CD4-positive, alpha-beta T cell (primary cell): ENCODE results near the gene NCKAP5. TPM values are rescaled to one million over a fixed set of nuclear protein-coding genes. Genes with fewer than 3 reads are reported as not detected.

Experiments used
- ATAC-seq: fragments of 200-7000 bp; cut with Tn5 transposase; one replicate; pipeline ENCODE4 v1.10.0; 2022; ENCODE audit warnings: mild to moderate bottlenecking; ENCODE audit not compliant: poor library complexity
- CTCF ChIA-PET: fragments of 350-600 bp; sonication (Branson Sonifier 250); formaldehyde crosslinking; loops from one replicate; lab custom pipeline; 2021; ENCODE audit warnings: antibody characterized with exemption, inconsistent platforms; lab: Charles Lee
- POLR2A ChIA-PET: fragments of 350-600 bp; sonication (Branson Sonifier 250); formaldehyde crosslinking; loops from one replicate; lab custom pipeline; 2021; ENCODE audit warnings: antibody characterized with exemption, inconsistent platforms; lab: Charles Lee
- DNase-seq, 14 experiments: peaks; one replicate each; pipeline ENCODE4 v3.0.0-alpha.2; 2013 to 2020; ENCODE audit warnings: mixed read lengths in 2 of 14
- H3K27ac ChIP-seq, 2 donors: one replicate each; pipeline versions ENCODE4 v1.5.1 to v1.7.0; 2013; ENCODE audit warnings: low read length in 2 of 2, low read depth in 1 of 2, mild to moderate bottlenecking in 1 of 2
- H3K27me3 ChIP-seq, 2 experiments: 1 replicate in 1 of 2; 2 replicates in 1 of 2; pipeline versions ENCODE4 v1.6.1 to v1.7.0; 2013; ENCODE audit warnings: low read length in 2 of 2, control low read depth in 1 of 2, mild to moderate bottlenecking in 1 of 2, moderate library complexity in 1 of 2; ENCODE audit not compliant: insufficient read depth in 2 of 2, control insufficient read depth in 1 of 2
- H3K36me3 ChIP-seq: one replicate; pipeline ENCODE4 v1.6.1; 2013; ENCODE audit warnings: low read length, control low read depth; ENCODE audit not compliant: insufficient read depth
- H3K4me1 ChIP-seq: one replicate; pipeline ENCODE4 v1.6.1; 2013; ENCODE audit warnings: low read length, control low read depth; ENCODE audit not compliant: insufficient read depth
- H3K4me3 ChIP-seq: one replicate; pipeline ENCODE4 v1.5.1; 2013; ENCODE audit warnings: mild to moderate bottlenecking, low read length, moderate library complexity
- H3K9me3 ChIP-seq, 2 experiments: 1 replicate in 1 of 2; 2 replicates in 1 of 2; pipeline versions ENCODE4 v1.6.1 to v1.7.0; 2013; ENCODE audit warnings: low read length in 2 of 2, mild to moderate bottlenecking in 2 of 2, control low read depth in 1 of 2, moderate library complexity in 1 of 2; ENCODE audit not compliant: control insufficient read depth in 1 of 2, insufficient read depth in 1 of 2
- H3K27ac Mint-ChIP-seq: one replicate; pipeline ENCODE4 v1.8.0; 2020; ENCODE audit warnings: mixed read lengths
- H3K27me3 Mint-ChIP-seq: one replicate; pipeline ENCODE4 v1.8.0; 2021; ENCODE audit warnings: mixed read lengths
- H3K36me3 Mint-ChIP-seq: one replicate; pipeline ENCODE4 v1.8.0; 2021; ENCODE audit warnings: low read depth, mixed read lengths
- H3K4me1 Mint-ChIP-seq: one replicate; pipeline ENCODE4 v1.8.0; 2021; ENCODE audit warnings: low read depth, mixed read lengths
- H3K4me3 Mint-ChIP-seq: one replicate; pipeline ENCODE4 v1.8.0; 2020; ENCODE audit warnings: mild to moderate bottlenecking, mixed read lengths
- H3K9me3 Mint-ChIP-seq: one replicate; pipeline ENCODE4 v1.8.0; 2020; ENCODE audit warnings: mixed read lengths
- CTCF ChIP-seq: fragments of 200-600 bp; IDR thresholded peaks from one replicate; pipeline ENCODE4 v1.8.0; 2022; ENCODE audit warnings: antibody characterized with exemption, mild to moderate bottlenecking
- intact Hi-C, 2 experiments: fragments of 100-400 bp; cut with DNase I in 1 of 2; cut with micrococcal nuclease in 1 of 2; formaldehyde crosslinking; loops; one replicate each; pipeline versions ENCODE4 v1.15.1 to v1.9.0; 2023 to 2025; cut with DNase I, micrococcal nuclease
- total RNA-seq, 174 experiments: library from RNA in 2 of 174; stranded (reverse) in 2 of 174; gene quantifications; one replicate each; pipeline ENCODE4 v1.2.3 and lab custom pipeline; 2021 to 2026

Gene NCKAP5
- total RNA-seq, 2 experiments from 2014 or later: not detected

GRCh38 chr2:132721938-132722337 is 846.3 kb downstream of the NCKAP5 start:
- no peaks in the 10 kb centered on the region for H3K27me3 ChIP-seq
- Mint-ChIP-seq H3K9me3 (peaks cover 2% of the 10 kb centered on the region), H3K36me3 (no peaks in the 10 kb centered on the region), H3K4me3 (no peak overlapping the region), H3K27ac (no peak overlapping the region), H3K27me3 (no peaks in the 10 kb centered on the region), H3K4me1 (no peaks in the 10 kb centered on the region)
- intact Hi-C loops: no loop called here
- H3K9me3 ChIP-seq: peaks cover 0 to 17% of the 10 kb centered on the region in 2 experiments
- no peak overlapping the region for H3K4me3 ChIP-seq
- no peak for TF ChIP-seq CTCF
- no peaks in the 10 kb centered on the region for H3K36me3 ChIP-seq
- no peak for DNase-seq
- H3K27ac ChIP-seq: no peak overlapping the region
- no peaks in the 10 kb centered on the region for H3K4me1 ChIP-seq
- ChIA-PET CTCF (no interaction called here), POLR2A (no interaction called here)
- no peak for ATAC-seq

- H3K27me3 ChIP-seq: no peaks in the 10 kb centered on the region
- H3K9me3 ChIP-seq: peaks cover 0 to 12% of the 10 kb centered on the region in 2 experiments
- CTCF ChIA-PET: no interaction called here
- H3K9me3 Mint-ChIP-seq: peaks cover 2% of the 10 kb centered on the region
- no peak overlapping the region for H3K27ac Mint-ChIP-seq
- TF ChIP-seq CTCF: no peak
- DNase-seq (no peak), ATAC-seq (no peak)
- no peaks in the 10 kb centered on the region for H3K36me3 Mint-ChIP-seq
- intact Hi-C loops: no loop called here
- H3K36me3 ChIP-seq: no peaks in the 10 kb centered on the region
- no peak overlapping the region for H3K4me3 ChIP-seq
- POLR2A ChIA-PET: no interaction called here
- no peaks in the 10 kb centered on the region for H3K27me3 Mint-ChIP-seq
- no peaks in the 10 kb centered on the region for H3K4me1 ChIP-seq
- H3K4me3 Mint-ChIP-seq: no peak overlapping the region
- H3K4me1 Mint-ChIP-seq: no peaks in the 10 kb centered on the region
- H3K27ac ChIP-seq: no peak overlapping the region
Measured at GRCh38 chr2:132720393-132720792, 847.9 kb downstream of the NCKAP5 start.

- H3K27me3 ChIP-seq: no peaks in the 10 kb centered on the region
- no peak for ATAC-seq
- no peak for TF ChIP-seq CTCF
- H3K4me1 ChIP-seq: no peaks in the 10 kb centered on the region
- Mint-ChIP-seq H3K4me3 (no peak overlapping the region), H3K27ac (no peak overlapping the region), H3K36me3 (no peaks in the 10 kb centered on the region), H3K27me3 (no peaks in the 10 kb centered on the region), H3K4me1 (no peaks in the 10 kb centered on the region), H3K9me3 (peaks cover 2% of the 10 kb centered on the region)
- no peak for DNase-seq
- no peak overlapping the region for H3K27ac ChIP-seq
- peaks cover 0 to 11% of the 10 kb centered on the region in 2 experiments for H3K9me3 ChIP-seq
- intact Hi-C loops: no loop called here
- no peaks in the 10 kb centered on the region for H3K36me3 ChIP-seq
- H3K4me3 ChIP-seq: no peak overlapping the region
- CTCF ChIA-PET: no interaction called here
- POLR2A ChIA-PET: no interaction called here
Measured at GRCh38 chr2:132719480-132719879, 848.8 kb downstream of the NCKAP5 start.
